HL-60 (cell line): ENCODE results near the gene ASPRV1.

Experiments used
- GABPA ChIP-seq: IDR thresholded peaks from 2 replicates; pipeline ENCODE4 v1.6.1; 2012; ENCODE audit warnings: low read depth
- POLR2AphosphoS5 ChIP-seq: IDR thresholded peaks from 2 replicates; pipeline ENCODE4 v1.6.1; 2012; ENCODE audit warnings: low read depth
- SPI1 ChIP-seq: IDR thresholded peaks from 2 replicates; pipeline ENCODE4 v1.6.1; 2012; ENCODE audit warnings: low read depth, mild to moderate bottlenecking, borderline replicate concordance
- TF ChIP-seq, protein P1 (sequence below): IDR thresholded peaks from one replicate; pipeline ENCODE4 v1.5.1; 2011; ENCODE audit warnings: low read length, control low read depth, inconsistent platforms; ENCODE audit not compliant: insufficient read depth
- TF ChIP-seq, protein P2 (sequence below): IDR thresholded peaks from 2 replicates; pipeline ENCODE4 v1.6.1; 2012; ENCODE audit warnings: low read depth; ENCODE audit not compliant: insufficient replicate concordance

DNA sequence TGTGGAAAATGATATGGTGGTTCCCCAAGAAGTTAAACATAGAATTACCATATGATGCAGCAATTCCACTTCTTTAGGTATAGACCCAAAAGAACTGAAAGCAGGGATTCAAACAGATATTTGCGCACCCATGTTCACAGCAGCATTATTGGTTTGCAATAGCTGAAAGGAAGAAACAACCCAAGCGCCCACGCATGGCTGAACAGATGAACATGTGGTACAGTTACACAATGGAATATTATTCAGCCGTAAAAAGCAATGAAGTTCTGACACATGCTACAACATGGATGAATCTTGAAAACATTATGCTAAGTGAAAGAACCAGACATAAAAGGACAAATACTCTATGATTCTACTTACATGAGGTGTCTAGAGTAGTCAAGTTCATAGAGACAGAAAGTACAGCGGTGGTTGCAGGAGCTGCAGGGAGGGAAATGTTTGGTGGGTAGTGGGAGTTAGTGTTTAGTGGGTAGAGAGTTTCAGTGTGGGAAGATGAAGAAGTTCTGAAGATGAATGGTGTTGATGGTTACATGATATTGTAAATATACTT, 26.7 kb upstream of the ASPRV1 start:
- TF ChIP-seq, protein P1, sequence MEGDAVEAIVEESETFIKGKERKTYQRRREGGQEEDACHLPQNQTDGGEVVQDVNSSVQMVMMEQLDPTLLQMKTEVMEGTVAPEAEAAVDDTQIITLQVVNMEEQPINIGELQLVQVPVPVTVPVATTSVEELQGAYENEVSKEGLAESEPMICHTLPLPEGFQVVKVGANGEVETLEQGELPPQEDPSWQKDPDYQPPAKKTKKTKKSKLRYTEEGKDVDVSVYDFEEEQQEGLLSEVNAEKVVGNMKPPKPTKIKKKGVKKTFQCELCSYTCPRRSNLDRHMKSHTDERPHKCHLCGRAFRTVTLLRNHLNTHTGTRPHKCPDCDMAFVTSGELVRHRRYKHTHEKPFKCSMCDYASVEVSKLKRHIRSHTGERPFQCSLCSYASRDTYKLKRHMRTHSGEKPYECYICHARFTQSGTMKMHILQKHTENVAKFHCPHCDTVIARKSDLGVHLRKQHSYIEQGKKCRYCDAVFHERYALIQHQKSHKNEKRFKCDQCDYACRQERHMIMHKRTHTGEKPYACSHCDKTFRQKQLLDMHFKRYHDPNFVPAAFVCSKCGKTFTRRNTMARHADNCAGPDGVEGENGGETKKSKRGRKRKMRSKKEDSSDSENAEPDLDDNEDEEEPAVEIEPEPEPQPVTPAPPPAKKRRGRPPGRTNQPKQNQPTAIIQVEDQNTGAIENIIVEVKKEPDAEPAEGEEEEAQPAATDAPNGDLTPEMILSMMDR, result no peak
- TF ChIP-seq GABPA (no peak), POLR2AphosphoS5 (no peak), SPI1 (no peak)
- TF ChIP-seq, protein P2, sequence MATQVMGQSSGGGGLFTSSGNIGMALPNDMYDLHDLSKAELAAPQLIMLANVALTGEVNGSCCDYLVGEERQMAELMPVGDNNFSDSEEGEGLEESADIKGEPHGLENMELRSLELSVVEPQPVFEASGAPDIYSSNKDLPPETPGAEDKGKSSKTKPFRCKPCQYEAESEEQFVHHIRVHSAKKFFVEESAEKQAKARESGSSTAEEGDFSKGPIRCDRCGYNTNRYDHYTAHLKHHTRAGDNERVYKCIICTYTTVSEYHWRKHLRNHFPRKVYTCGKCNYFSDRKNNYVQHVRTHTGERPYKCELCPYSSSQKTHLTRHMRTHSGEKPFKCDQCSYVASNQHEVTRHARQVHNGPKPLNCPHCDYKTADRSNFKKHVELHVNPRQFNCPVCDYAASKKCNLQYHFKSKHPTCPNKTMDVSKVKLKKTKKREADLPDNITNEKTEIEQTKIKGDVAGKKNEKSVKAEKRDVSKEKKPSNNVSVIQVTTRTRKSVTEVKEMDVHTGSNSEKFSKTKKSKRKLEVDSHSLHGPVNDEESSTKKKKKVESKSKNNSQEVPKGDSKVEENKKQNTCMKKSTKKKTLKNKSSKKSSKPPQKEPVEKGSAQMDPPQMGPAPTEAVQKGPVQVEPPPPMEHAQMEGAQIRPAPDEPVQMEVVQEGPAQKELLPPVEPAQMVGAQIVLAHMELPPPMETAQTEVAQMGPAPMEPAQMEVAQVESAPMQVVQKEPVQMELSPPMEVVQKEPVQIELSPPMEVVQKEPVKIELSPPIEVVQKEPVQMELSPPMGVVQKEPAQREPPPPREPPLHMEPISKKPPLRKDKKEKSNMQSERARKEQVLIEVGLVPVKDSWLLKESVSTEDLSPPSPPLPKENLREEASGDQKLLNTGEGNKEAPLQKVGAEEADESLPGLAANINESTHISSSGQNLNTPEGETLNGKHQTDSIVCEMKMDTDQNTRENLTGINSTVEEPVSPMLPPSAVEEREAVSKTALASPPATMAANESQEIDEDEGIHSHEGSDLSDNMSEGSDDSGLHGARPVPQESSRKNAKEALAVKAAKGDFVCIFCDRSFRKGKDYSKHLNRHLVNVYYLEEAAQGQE, result no peak
